ENCODE data around the gene PLEKHA1. TPM values are rescaled to one million over a fixed set of nuclear protein-coding genes. Genes with fewer than 3 reads are reported as not detected.

PLEKHA1 gene
- total and polyA plus RNA-seq, 2 of the 13 experiments (the other 11 are each of a cell fraction or from before 2014, with no cell fraction given) = 32.2 to 53.3 TPM

- TF ChIP-seq ZBTB14 (CRISPR knock-in tag; IDR thresholded peaks at IDR 0.05) (no peak), CEBPB (IDR thresholded peaks at IDR 0.05; ENCODE audit: borderline replicate concordance, low read depth, low read length) (no peak), ZNF652 (CRISPR knock-in tag; IDR thresholded peaks at IDR 0.05; ENCODE audit: borderline replicate concordance, low read depth) (no peak), ZMYM4 (CRISPR knock-in tag; IDR thresholded peaks at IDR 0.05) (peak; percentile 87), RORA (CRISPR knock-in tag; IDR thresholded peaks at IDR 0.05) (no peak), ATAD3A (CRISPR knock-in tag; IDR thresholded peaks at IDR 0.05) (no peak), ZMAT3 (CRISPR knock-in tag; conservative IDR thresholded peaks at IDR 0.05) (0 out of 2 replicates have a peak, but pooled peaks have one; percentile 51), IKZF1 (IDR thresholded peaks at IDR 0.05) (no peak), NR2F2 (IDR thresholded peaks at IDR 0.05; ENCODE audit: borderline replicate concordance, low read depth) (peak; percentile 46; the same call in 1 of the 2 replicates), IRX3 (CRISPR knock-in tag; IDR thresholded peaks at IDR 0.05; ENCODE audit: borderline replicate concordance, low read depth) (no peak), IRF1 (CRISPR knock-in tag; IDR thresholded peaks at IDR 0.05; ENCODE audit: low read depth) (no peak), FOSL1 (CRISPR knock-in tag; IDR thresholded peaks at IDR 0.05; ENCODE audit: borderline replicate concordance) (peak; percentile 97), SKI (IDR thresholded peaks at IDR 0.05; ENCODE audit: partially characterized antibody) (no peak), ZC3H13 (CRISPR knock-in tag; IDR thresholded peaks at IDR 0.05) (no peak), ZNF703 (CRISPR knock-in tag; IDR thresholded peaks at IDR 0.05; ENCODE audit: borderline replicate concordance) (no peak), ZNF839 (CRISPR knock-in tag; IDR thresholded peaks at IDR 0.05; ENCODE audit: borderline replicate concordance) (no peak), NCOR1 (IDR thresholded peaks at IDR 0.05; ENCODE audit: borderline replicate concordance, low read length) (peak; percentile 76; the same call in 1 of the 2 replicates), TMF1 (CRISPR knock-in tag; IDR thresholded peaks at IDR 0.05; ENCODE audit: low read depth) (no peak), ZNF562 (CRISPR knock-in tag; IDR thresholded peaks at IDR 0.05; ENCODE audit: borderline replicate concordance) (no peak), ZNF503 (CRISPR knock-in tag; IDR thresholded peaks at IDR 0.05) (no peak; the same call in 1 of the 2 replicates), MAFK (conservative IDR thresholded peaks at IDR 0.05 in 1 of 2, IDR thresholded peaks at IDR 0.05 in 1 of 2; ENCODE audit: low read length in 2 of 2) (no peak), RBAK (CRISPR knock-in tag; IDR thresholded peaks at IDR 0.05) (no peak), ZZZ3 (CRISPR knock-in tag; IDR thresholded peaks at IDR 0.05; ENCODE audit: borderline replicate concordance) (no peak), BHLHE40 (IDR thresholded peaks at IDR 0.05; ENCODE audit: low read length) (peak; percentile 45; the same call in 1 of the 2 replicates), ZNF781 (CRISPR knock-in tag; IDR thresholded peaks at IDR 0.05; ENCODE audit: borderline replicate concordance, not compliant biosample characterization) (no peak), TEAD2 (CRISPR knock-in tag; IDR thresholded peaks at IDR 0.05) (no peak), ZNF816 (CRISPR knock-in tag; IDR thresholded peaks at IDR 0.05; ENCODE audit: borderline replicate concordance) (no peak)
Observed at GRCh38 chr10:122344741-122345258, 29.7 kb upstream of the PLEKHA1 start (continued).
